ENCODE results near the gene IMP3. TPM values are rescaled to one million over a fixed set of nuclear protein-coding genes. Genes with fewer than 3 reads are reported as not detected.

The IMP3 gene
- total RNA-seq, 1 experiment from 2014 or later, result 56.0 TPM

DNA sequence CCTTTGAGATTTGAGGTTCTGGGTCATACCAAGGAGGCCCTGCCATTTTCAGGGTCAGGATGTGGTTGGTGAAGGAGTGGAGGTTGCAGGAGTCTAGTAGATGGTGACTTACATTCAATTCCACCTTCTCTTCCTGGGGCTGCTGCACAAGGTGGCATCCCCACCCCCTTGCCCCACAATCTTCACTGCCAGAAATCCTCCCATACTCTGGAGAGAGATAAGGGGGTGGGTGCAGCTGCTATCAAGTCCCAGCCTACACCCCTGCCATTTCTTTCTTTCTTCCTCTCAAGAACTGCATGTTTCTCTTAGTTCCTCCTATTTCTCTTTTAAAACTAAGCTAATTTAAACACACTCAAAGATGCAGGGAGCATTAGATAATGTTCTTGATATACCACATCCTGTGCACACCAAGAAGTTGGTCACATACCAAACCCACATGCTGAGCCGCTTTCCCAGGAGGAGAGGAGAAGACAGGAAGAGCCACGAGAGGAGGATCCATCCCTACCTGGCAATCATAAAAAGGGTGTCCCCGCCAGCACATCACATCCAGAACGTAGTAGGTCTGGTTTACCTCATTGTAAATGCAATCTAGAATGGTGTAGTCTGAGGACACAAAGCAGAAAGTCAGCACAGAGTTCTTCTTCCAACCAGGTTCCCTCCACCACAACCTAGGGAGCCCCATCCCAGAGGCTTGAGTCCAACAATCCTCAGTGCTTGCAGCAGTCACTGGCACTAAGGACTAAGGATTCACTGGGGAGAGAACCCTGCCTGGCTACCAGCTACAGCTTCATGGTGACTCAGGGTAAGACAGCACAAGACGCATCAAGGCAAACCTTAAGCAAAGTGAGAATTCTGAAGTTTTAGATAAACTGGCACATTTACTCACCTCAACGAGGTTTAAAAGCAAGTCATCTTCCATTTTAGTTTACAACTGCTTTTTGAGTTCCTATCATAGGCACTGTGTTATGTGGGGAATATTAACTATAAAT lies 33.0 kb downstream of the IMP3 start:
- intact Hi-C loops (cut with micrococcal nuclease; ENCODE audit: unreplicated experiment) (no loop called here), in situ Hi-C loops (cut with HindIII; ENCODE audit: low pct_unique_long_range_greater_than_20kb, low sequenced_read_pairs) (no loop called here)
- Histone ChIP-seq H3K27me3 (ENCODE audit: control insufficient read depth, insufficient read depth, low read length) (no peaks in the 10 kb centered on the region), H3K27ac (ENCODE audit: low read length) (no peak overlapping the region), H3K4me3 (ENCODE audit: low read depth in 2 of 2, low read length in 2 of 2) (no peak overlapping the region), H3K9me3 (ENCODE audit: control insufficient read depth, insufficient read depth, low read depth, low read length) (no peaks in the 10 kb centered on the region), H3K4me1 (ENCODE audit: control insufficient read depth, insufficient read depth, low read length) (no peaks in the 10 kb centered on the region), H3K36me3 (ENCODE audit: control insufficient read depth, insufficient read depth, low read length) (peaks cover 9% of the 10 kb centered on the region)
- ChIA-PET CTCF (no interaction called here), POLR2A (no interaction called here)
- ATAC-seq, result no peak
- BruUV-seq (replicated peaks), result TSS peak; percentile 70
- DNase-seq (ENCODE audit: low read depth, low spot score), result no peak
- TF ChIP-seq, protein P1, sequence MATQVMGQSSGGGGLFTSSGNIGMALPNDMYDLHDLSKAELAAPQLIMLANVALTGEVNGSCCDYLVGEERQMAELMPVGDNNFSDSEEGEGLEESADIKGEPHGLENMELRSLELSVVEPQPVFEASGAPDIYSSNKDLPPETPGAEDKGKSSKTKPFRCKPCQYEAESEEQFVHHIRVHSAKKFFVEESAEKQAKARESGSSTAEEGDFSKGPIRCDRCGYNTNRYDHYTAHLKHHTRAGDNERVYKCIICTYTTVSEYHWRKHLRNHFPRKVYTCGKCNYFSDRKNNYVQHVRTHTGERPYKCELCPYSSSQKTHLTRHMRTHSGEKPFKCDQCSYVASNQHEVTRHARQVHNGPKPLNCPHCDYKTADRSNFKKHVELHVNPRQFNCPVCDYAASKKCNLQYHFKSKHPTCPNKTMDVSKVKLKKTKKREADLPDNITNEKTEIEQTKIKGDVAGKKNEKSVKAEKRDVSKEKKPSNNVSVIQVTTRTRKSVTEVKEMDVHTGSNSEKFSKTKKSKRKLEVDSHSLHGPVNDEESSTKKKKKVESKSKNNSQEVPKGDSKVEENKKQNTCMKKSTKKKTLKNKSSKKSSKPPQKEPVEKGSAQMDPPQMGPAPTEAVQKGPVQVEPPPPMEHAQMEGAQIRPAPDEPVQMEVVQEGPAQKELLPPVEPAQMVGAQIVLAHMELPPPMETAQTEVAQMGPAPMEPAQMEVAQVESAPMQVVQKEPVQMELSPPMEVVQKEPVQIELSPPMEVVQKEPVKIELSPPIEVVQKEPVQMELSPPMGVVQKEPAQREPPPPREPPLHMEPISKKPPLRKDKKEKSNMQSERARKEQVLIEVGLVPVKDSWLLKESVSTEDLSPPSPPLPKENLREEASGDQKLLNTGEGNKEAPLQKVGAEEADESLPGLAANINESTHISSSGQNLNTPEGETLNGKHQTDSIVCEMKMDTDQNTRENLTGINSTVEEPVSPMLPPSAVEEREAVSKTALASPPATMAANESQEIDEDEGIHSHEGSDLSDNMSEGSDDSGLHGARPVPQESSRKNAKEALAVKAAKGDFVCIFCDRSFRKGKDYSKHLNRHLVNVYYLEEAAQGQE (IDR thresholded peaks at IDR 0.05; ENCODE audit: insufficient read depth in 1 of 2, low read depth in 2 of 2, low read length in 1 of 2), result no peak
- TF ChIP-seq SIN3A (IDR thresholded peaks at IDR 0.05; ENCODE audit: borderline replicate concordance, insufficient read depth, low read depth, low read length) (no peak), TCF7L2 (IDR thresholded peaks at IDR 0.05; ENCODE audit: low read depth, low read length) (no peak), POLR2AphosphoS5 (IDR thresholded peaks at IDR 0.05; ENCODE audit: low read depth, low read length) (no peak)
- TF ChIP-seq, protein P2, sequence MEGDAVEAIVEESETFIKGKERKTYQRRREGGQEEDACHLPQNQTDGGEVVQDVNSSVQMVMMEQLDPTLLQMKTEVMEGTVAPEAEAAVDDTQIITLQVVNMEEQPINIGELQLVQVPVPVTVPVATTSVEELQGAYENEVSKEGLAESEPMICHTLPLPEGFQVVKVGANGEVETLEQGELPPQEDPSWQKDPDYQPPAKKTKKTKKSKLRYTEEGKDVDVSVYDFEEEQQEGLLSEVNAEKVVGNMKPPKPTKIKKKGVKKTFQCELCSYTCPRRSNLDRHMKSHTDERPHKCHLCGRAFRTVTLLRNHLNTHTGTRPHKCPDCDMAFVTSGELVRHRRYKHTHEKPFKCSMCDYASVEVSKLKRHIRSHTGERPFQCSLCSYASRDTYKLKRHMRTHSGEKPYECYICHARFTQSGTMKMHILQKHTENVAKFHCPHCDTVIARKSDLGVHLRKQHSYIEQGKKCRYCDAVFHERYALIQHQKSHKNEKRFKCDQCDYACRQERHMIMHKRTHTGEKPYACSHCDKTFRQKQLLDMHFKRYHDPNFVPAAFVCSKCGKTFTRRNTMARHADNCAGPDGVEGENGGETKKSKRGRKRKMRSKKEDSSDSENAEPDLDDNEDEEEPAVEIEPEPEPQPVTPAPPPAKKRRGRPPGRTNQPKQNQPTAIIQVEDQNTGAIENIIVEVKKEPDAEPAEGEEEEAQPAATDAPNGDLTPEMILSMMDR (IDR thresholded peaks at IDR 0.05), result no peak

DNA sequence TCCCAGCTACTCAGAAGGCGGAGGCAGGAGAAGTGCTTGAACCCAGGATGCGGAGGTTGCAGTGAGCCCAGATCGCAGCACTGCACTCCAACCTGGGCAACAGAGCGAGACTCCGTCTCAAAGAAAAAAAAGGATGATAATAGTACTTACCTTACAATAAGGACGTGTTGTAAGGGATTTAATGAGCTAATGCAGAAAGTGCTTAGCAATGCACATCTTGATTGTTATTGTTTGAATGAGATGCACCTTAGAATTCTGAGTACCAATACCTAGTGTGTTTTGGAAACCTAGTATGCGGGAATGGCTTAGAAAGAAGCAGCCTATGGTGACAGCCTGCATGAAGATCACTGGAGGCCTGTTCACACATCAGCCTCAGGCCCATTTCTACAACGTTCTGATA lies 34.0 kb downstream of the IMP3 start:
- Histone ChIP-seq H3K27me3 (ENCODE audit: control insufficient read depth, insufficient read depth, low read length) (no peaks in the 10 kb centered on the region), H3K27ac (ENCODE audit: low read length) (no peak overlapping the region), H3K36me3 (ENCODE audit: control insufficient read depth, insufficient read depth, low read length) (peaks cover 9% of the 10 kb centered on the region), H3K4me3 (ENCODE audit: low read depth in 2 of 2, low read length in 2 of 2) (no peak overlapping the region), H3K4me1 (ENCODE audit: control insufficient read depth, insufficient read depth, low read length) (no peaks in the 10 kb centered on the region), H3K9me3 (ENCODE audit: control insufficient read depth, insufficient read depth, low read depth, low read length) (no peaks in the 10 kb centered on the region)
- DNase-seq (ENCODE audit: low read depth, low spot score) (no peak), ATAC-seq (no peak)
- TF ChIP-seq POLR2AphosphoS5 (IDR thresholded peaks at IDR 0.05; ENCODE audit: low read depth, low read length) (no peak), SIN3A (IDR thresholded peaks at IDR 0.05; ENCODE audit: borderline replicate concordance, insufficient read depth, low read depth, low read length) (no peak), TCF7L2 (IDR thresholded peaks at IDR 0.05; ENCODE audit: low read depth, low read length) (no peak)
- TF ChIP-seq, protein P1 (IDR thresholded peaks at IDR 0.05; ENCODE audit: insufficient read depth in 1 of 2, low read depth in 2 of 2, low read length in 1 of 2), result no peak
- TF ChIP-seq, protein P2 (IDR thresholded peaks at IDR 0.05), result no peak
- CTCF ChIA-PET, result no interaction called here
- BruUV-seq (replicated peaks), result no TSS peak
- in situ Hi-C loops (cut with HindIII; ENCODE audit: low pct_unique_long_range_greater_than_20kb, low sequenced_read_pairs), result no loop called here
- POLR2A ChIA-PET, result no interaction called here
- intact Hi-C loops (cut with micrococcal nuclease; ENCODE audit: unreplicated experiment), result no loop called here
